Hematopoietic multipotent progenitor cell treated with erythropoietin and hydrocortisone succinate and interleukin-3 and kit ligand, for 15 days (in vitro differentiated cells): Measurements from ENCODE around the gene BMPR1A.
A peak's percentile ranks its signal among the peaks of the same experiment; 100 is the strongest.

Experiments
- DNase-seq: peaks from one replicate; pipeline ENCODE4 v3.0.0-alpha.2; 2015; ENCODE audit warnings: low spot score

Gene BMPR1A

DNA sequence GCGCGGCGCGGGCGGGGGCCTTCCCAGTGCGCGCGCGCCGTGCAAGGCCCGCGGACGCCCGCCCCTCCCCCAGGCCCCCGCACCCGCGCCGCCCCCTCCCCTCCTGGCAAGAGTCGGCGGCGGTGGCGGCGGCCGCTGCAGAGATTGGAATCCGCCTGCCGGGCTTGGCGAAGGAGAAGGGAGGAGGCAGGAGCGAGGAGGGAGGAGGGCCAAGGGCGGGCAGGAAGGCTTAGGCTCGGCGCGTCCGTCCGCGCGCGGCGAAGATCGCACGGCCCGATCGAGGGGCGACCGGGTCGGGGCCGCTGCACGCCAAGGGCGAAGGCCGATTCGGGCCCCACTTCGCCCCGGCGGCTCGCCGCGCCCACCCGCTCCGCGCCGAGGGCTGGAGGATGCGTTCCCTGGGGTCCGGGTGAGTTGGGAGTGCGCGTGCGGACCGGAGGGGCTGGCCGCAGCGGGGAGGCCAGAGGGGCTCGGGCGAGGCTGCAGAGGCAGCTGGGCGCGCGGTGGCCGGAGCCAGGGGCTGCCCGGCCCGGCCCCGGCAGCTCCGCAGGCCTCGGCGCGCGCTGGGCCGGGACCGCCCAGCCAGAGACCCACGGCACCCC is at the start of gene BMPR1A:
TSS of gene BMPR1A (plus strand) at position 109 of the 602 bp plus-strand sequence. CDS start 119,400 bp downstream, outside the sequence.
- no peak for DNase-seq

DNA sequence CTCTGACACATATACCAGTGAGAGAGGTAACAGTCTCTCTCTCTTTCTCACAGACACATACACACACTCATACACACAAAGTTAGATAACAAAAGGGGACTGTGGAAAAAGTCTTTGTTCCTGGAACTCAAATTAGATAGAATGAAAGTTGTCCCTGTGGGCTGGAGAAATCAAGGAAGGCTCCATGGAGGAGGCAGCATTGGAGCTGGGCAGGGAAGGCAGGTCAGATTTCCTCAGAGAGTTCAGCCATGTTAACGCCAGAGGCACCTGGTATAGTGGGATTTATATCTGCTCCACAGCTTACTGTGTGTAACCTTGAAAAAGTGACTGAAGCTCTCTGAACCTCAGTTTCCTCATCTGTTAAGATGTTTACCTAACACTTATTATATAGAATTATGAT is 49.4 kb upstream of the BMPR1A start:
- no peak for DNase-seq

DNA sequence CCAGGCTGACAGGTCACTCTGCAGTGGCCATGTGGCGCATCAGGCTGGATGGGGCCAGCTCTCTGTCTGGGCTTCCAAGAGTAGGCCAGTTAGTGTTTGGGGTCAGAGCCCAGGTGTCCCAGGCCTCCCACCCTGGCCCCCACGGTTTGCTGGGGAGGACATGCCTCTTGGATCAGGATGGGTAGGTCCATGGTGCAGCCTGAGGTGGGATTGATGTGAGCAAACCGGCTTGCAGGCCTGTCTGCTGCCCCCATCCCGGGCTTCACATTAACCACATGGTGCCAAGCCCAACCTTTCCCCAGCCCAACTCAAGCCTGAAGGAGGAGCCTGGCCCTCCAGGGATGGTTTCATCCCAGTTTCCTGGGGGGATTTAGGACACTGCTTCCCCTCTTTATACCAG is 48.9 kb upstream of the BMPR1A start:
- no peak for DNase-seq

DNA sequence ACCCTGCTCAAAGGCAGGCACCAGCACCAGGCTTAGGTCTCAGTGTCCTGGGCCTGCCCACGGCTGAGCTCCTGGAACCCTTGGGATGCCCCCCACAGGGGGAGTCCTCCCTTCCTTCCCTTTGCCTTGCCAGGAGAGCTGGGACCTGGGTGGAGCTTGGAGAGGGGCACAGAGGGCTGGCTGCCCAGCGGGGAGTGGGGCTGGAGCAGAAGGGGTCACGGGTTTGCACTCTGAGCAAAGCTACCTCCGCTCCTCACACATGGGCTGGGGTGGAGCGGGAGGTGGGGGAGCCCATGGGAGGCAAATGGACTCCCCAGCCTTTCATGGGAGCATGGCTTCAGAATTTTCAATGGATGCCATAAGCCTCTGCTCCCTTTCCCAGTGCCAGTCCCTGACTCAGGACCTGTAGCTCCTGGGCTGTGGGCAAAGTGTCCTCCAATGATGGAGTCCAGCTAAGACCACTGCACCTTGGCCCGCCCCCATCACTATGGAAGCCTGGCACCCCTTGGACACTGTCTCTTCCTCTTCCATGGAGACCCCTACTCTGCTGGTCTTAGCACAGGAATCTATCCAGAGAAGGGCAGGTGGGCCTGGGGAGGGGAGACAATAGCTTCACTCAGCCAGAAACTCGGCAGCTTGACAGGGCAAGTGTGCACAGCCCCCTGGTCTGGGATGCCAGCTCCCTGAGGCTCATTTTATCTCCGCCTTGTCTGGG is 48.2 kb upstream of the BMPR1A start:
- DNase-seq = no peak

DNA sequence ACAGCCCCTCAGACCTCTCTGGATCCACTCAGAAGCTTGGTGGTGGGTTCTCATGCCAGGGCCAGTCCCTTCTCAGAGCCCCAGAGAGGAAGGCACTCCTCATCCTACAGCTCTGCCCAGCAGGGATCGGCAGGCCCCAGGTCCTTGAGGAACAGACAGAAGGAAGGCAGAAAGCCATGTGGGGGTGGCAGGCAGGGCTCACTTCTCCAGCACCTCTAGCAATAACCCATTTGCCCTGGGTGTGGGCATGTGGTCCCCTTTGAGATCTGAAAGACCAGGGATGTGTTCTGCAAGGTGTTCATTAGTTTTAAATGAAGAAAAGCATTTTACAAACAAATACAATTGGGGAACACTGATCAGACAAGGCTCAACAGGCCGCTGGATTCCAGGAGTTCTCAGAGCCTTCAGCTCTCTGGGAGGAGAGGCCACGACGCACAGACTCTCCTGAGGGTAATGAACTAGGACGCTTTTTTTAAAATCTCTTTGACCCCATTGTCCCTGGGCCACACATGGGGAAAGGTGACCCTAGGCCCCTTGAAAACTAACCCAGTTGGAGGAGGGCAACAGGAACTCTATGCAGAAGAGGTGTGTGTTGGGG is 47.5 kb upstream of the BMPR1A start:
- DNase-seq = no peak

DNA sequence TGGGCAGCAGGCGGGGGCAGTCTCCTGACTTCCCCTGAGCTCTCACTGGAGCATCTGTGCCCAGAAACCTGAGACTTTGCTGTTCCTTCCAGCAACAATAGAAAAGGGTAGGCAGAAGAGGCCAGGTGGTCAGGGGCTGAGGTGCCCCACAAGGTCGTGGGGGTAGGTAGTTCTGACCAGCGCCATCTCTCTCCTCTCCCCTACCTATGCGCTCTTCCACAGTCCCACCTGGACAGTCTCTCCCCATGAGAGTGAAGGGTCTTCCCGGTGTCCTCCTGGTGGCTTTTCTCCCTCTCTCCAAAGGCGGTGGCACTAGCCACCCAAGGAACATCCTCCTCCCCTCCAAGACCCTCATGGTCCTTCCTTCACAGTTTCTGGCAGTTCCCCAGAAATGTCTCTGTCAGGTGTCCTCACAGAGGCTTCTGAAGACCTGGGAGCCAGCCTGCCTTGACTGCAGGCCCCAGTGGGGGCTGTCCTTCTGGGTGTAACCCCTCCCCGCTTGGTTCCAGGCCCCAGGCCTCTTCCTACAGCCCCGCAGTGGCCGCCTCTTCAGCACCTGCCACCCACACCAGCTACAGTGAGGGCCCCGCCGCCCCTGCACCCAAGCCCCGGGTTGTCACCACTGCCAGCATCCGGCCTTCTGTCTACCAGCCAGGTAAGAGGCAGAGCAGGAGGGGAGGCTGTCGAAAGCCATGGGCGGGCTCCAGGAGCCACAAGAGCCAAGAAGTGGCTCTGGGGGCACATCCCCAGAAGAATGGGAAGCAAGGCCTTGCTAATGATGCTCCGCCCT is 46.8 kb upstream of the BMPR1A start:
- DNase-seq = no peak

DNA sequence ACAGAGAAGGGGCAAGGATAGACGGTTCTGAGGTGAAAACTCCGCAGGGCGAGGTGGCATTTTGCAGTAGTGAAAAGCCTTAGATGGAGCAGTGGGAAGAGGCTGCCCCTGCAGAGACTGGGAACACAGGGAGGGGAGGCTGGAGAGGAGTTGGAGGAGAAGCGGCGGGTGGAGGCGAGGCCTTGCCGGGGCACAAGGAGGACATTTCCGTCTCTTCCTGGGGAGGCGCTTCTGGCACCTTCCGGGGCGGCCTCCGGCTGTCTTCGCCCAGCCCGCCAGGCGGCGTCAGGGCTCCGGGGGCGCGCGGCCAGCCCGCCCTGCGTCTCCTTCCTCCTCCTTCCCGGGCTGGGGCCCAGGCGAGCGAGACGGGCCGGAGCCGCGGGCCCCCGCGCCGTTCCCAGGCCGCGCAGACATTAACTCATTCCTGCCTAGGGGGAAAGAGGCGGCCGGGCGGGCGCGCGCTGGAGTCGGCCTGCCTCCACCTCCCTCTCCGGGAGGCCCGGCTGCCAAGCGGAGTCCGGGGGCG is 45.4 kb upstream of the BMPR1A start:
- peak; percentile 77 for DNase-seq

DNA sequence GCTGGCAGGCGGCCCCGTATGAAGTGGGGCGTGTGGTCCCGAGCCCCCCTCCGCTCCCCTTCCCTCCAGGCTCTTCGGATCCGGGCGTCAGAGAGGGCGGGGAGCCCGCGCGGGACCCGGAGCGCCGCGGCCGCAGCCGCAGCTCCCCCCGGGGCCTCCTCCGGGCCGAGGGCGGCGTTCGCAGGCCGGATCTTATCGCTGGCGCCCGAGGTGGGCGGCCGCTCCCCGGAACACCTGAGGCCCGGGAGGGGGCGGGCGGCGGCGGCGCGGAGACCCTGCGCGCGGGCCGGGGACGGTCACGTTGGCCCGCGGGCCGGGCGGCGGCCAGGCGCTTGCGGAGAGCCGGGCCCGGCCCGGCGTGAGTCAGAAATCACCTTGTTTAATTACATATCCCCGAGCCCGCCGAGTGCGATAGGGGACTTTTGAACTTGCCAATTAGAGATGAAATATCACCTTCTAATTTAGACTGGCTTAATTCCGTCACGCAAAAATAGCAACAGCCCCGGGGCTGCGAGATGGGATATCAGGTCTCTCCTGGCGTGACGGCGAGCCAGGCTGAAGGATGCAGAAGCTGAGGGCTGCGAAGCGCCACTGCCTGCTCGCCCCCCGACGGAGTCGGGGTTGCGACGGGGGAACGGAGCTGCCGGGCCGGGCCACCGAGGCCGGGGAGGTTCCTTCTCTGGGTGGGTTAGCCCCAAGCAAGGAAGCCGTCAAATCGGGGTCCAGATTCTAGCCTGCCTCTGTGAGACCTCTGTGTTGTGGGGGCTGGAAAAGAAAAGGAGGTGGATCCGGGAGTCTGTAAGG is 44.7 kb upstream of the BMPR1A start:
- DNase-seq = peak; percentile 11

DNA sequence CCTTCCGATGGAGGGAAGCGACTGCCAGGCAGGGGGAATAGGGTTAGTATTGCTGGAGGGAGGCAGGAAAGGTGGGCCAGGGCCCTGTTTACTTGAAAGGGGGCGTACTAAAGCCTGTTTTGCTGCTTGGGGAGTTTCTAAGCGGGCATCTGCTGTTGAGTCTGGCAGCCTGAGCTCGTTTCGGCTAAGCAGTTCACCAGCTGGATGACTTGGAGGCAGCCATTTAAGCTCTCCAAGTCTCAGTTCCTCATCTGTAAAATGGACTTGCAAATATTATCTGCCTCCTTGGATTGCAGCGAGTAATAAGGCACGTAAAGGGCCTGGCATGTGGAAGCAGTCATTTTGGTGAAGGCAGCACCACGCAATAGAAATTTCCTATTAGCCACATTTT is 44.1 kb upstream of the BMPR1A start:
- DNase-seq = no peak

DNA sequence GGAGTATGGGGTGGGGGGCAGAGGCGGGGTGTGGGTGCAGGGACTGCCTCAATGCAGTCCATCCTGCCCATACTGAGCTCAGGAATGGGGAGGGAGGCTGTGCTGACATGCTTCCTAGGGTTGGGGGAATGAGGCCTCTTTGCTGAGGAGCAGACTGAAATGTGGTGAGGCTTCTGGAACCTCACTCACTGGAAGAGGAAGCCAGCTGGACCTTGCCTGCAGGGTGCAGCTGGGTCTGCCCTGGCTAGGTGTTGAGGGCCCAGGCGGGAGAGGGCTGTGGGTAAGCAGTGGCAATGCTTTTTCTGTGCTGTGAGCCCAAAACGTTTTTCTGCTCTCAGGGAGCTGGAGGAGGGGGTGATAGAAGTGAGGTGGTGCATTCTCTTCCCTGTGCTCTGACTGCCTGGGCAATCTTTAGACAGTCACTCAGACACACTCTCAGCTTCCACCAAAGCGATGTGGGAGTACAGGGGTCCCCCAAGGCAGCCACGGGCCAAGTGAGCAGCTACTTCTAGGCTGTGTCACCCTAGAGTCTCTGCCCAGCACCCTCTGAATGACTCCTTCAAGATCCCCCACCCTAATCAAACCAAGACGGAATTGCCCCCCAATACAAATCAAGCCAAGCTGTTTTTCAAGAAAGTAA is 41.1 kb upstream of the BMPR1A start:
- no peak for DNase-seq

DNA sequence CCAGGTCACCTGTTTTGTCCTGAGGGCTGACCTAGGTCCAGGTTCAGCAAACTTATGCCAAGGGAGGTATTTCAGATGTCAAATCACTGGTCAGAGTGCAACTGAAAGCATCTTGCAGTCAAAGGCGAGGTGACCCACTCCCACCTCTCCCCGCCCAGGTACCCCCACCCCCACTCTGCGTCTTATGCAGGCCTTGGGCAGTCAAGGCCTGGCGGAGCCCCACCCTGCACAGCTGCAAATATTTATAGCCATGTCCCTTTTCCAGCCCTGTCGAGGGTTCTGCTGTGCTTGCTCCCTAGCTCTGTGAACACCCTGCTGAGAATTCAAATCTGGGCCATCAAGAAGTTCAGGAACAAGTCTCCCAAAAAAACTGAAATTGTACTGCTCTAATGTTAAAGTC is 40.6 kb upstream of the BMPR1A start:
- no peak for DNase-seq

DNA sequence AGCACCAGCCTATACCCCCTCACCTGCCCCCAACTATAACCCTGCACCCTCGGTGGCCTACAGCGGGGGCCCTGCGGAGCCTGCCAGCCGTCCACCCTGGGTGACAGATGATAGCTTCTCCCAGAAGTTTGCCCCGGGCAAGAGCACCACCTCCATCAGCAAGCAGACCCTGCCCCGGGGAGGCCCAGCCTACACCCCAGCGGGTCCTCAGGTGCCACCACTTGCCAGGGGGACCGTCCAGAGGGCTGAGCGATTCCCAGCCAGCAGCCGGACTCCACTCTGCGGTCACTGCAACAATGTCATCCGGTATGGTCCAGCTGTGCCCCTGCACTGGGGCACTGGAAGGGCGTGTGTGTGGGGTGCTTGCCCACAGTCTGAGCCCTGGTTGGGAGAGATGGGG is 40.0 kb upstream of the BMPR1A start:
- DNase-seq = no peak

DNA sequence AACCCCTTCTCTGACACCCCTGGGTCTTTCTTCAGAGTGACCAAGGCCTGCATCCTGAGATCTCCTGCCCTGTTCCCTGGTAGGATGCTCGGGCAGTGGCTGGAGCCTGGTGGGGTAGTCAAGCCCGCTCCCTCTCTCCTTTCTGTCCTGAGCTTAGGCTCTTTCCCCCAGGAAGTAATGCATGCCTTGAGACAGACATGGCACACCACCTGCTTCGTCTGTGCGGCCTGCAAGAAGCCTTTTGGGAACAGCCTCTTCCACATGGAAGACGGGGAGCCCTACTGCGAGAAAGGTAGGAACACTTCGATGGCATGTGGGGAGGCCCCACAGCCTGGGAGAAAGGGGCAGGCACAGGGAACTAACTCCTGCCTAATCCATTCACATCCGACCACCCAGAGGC is 37.9 kb upstream of the BMPR1A start:
- no peak for DNase-seq

DNA sequence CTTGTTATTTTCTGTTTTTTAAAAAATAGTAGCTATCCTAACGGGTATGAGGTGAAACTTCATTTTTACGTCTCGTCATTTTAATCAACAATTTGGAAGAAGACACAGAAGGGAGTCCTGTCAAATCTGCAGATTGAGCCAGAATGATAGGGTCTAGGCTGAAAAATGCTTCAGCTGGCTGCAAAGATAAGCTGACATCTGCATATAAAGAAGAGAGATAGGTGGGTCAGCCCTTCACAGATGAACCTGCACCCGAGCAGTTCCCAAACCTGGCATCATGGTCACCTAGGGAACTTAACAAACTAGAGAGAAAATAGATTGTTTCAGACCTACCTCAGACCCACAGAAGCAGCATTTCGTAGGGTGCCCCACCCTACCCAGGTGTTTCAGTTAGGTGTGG is 35.2 kb upstream of the BMPR1A start:
- no peak for DNase-seq

DNA sequence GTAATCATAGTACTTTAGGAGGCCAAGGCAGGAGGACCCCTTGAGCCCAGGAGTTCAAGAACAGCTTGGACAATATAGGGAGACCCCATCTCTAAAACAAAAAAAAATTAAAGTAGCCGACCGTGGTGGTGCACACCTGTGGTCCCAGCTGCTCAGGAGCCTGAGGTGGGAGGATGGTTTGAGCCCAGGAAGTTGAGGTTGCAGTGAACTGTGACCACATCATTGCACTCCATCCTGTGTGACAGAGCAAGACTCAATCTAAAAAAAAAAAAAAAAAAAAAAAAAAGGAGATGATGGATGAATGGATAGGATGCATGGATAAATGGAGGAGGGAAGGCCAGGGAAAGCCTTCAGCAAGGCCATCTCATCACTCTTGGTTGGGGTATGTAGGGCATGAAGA is 33.4 kb upstream of the BMPR1A start:
- no peak for DNase-seq

DNA sequence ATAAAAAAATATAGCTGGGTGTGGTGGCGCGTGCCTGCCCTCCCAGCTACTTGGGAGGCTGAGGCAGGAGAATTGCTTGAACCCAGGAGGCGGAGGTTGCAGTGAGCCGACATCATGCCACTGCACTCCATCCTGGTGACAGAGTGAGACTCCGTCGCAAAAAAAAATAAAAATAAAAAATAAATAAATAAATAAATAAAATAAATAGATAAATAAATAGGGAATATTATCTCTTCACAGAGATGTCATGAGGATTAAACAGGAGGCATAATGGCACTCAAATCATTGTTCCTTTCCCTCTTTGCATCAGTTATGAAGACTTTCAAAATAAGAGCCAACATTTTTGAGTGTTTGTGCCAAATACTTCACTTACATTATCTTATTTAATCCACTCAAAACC is 32.0 kb upstream of the BMPR1A start:
- DNase-seq = no peak

DNA sequence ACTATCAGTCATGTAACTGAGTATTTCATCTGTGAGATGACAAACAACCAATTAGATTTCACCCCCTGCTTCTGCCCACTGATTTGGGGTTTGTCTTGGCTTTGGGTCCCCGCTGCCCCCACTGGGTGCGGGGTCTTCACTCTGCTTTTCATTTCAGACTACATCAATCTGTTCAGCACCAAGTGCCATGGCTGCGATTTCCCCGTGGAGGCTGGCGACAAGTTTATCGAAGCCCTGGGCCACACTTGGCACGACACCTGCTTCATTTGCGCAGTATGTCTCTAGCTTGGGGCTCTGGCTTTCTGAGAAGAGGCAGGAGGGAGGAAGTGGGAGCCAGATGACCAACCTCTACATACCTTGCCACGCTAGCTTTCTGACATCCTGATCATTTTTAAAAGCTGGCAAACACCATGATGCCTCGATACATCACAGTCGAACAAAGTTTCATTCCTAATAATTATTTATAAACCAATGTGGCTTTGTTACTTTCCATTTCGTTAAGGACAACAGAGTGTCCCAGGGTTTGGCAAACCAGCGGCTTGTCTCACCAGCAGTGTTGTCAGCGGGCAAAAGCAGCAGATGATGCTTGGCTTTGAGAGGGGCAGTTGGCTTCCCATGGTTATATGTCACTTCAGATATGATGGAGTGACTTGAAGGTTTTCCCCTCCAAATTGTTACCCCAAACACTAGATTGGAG is 30.3 kb upstream of the BMPR1A start:
- no peak for DNase-seq

DNA sequence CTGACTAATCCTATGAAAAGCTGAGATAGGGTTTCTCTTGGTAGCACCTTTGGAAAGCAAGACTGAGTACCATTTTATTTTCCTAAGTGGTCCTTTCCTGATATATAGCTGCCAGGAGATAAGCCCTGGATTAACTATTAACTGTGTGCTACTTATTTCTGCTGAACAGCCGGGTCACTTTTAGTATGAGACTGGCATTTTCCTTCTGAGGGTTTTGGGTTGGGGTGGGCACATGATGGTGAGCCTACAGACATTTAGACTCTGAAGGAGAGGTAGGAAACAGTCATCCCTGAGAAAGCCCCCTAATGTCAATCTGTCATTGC is 29.8 kb upstream of the BMPR1A start:
- no peak for DNase-seq

DNA sequence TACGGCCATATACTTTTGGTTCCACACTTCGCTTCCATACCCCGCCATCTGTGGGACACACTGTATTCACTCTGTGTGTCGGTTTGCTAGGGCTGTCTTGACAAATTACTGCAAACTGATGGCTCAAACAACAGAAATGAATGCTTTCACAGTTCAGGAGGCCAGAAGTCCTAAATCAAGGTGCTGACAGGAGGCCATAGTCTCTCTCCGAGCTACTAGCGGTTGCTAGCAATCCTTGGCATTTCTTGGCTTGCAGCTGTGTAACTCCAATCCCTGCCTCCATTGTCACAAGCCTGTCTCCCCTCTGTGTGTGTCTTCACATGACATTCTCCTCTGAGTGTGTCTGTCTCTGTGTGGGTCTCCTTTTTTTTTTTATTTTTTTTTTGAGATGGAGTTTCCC is 28.9 kb upstream of the BMPR1A start:
- DNase-seq = no peak

DNA sequence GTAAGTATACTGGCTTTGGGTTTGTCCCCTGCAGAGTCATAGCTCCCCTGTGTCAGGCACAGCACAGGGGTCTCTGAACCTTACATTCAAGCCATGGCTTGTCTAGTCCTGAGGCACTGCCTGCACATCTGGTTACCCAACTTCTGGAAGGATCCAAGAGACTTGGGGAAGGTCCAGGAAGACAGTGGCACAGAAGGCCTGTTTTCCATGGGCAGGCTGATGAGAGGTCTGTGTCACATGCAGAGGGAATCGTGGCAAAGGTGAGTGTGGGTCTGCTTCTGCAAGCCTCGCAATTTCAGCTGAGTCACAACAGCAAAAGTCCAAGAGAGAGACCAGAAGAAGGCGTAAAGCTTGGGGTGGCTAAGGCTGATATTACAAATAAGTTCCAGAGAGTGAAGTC is 28.4 kb upstream of the BMPR1A start:
- DNase-seq = no peak

DNA sequence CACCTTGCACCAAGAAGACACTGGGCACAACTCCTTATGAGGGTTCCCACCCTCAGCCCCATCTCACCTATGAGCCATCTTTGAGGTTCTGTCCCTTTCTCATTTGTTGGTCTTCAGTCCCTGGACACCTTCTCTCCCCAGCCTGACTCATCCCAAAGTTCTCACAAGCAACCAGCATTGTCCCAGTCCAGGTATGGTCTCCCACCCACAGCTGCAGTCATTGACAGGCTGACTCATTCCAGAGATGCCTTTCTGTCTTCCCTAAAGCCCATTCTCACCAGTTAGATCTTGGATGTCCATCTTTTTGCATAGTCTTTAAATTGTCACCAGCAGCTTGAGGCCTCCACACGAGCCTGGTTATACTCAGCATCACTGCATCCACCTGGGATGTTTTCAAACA is 26.7 kb upstream of the BMPR1A start:
- no peak for DNase-seq
